Erythroblast (primary cell): Measurements from ENCODE around the gene TBRG1.

ENCODE experiments used
- DNase-seq, 2 experiments: peaks; one replicate each; lab custom pipeline; 2025; lab: John Stamatoyannopoulos, UW
- GATA1 ChIP-seq: IDR thresholded peaks from 2 replicates; pipeline ENCODE4 v1.6.1; 2011; ENCODE audit warnings: low read depth, mild to moderate bottlenecking, control low read depth, low read length, moderate library complexity
- POLR2A ChIP-seq: IDR thresholded peaks from 2 replicates; pipeline ENCODE4 v1.6.1; 2011; ENCODE audit warnings: mild to moderate bottlenecking, low read length

TBRG1 gene

DNA sequence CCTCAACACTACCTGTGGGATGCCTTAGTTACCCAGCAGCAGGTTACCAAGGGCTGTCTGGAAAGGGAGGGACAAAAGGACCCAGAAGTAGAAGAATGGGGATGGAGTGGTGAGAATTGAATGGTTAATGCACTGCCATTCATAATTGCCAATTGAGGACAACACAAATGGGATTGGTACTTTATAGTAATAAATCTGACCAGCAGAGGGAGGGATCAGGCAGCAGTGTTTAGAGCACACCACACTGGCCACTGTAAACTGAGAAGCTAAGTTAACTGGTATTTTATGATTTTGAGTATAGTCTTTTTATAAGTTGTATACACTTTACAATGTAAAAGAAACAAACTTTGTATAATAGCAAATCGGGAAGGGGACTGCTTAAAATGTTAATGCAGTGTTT is 10.7 kb downstream of the TBRG1 start:
- TF ChIP-seq POLR2A: no peak
- TF ChIP-seq GATA1: no peak
- DNase-seq: peak; percentile 10 to 22

DNA sequence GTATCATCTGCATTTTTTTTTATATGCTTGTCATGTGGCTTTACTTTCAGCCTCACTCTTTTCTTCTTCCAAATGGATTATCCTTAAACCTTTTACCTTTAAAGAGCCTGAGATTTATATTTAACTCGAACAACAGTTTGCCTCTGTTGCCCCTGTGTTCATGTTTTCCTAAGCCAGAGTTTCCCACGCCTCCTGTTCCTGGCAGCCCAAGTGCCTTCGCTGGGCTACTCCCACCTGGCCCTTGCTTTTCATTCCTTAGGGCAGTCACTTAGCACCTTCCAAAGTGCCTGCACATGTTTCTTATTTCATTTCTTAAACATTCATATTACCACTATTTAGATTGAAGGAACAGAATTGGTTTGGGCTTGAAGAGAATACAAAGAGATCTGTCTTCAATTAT is 13.3 kb downstream of the TBRG1 start:
- no peak for DNase-seq
- TF ChIP-seq GATA1: no peak
- no peak for TF ChIP-seq POLR2A

DNA sequence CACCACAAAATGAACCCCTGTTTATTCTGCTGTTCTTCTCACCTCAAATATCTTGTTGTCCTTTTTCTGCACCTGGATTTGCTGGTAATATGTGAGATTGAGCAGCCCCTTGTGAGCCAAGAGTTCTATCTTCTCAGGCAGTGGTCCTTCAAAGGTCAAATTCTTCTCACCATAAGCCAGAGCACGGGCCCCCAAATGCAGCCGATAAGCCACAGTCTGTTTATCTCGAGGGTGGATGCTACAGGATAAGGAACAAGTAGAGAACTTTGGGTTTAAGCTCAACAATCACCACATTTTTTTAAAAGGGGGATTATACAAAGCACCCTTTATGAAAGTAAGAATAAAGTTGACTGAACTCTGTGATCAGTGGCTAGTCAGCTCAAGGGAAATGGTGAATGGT is 15.8 kb downstream of the TBRG1 start:
- peak; percentile 51 to 86 for DNase-seq
- no peak for TF ChIP-seq POLR2A
- no peak for TF ChIP-seq GATA1

DNA sequence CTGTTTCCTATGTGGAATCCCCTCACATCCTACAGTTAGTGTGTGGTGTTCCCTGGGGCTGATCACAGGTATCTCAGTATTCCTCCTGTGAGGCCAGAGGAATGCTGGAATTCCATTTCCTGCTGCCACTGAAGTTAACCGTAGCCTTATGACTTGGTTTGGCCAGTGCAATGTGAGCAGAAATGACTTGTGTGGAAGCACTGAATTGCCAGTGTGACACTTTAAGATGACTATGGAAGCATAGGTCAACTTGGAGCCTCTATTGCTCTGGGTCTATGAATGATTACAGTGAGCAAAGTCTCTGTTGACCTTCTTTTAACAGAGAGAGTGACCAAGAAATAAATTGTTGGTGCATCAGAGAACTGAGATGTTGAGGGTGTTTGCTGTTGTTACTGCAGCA is 16.5 kb downstream of the TBRG1 start:
- no peak for TF ChIP-seq POLR2A
- no peak for TF ChIP-seq GATA1
- DNase-seq: no peak

DNA sequence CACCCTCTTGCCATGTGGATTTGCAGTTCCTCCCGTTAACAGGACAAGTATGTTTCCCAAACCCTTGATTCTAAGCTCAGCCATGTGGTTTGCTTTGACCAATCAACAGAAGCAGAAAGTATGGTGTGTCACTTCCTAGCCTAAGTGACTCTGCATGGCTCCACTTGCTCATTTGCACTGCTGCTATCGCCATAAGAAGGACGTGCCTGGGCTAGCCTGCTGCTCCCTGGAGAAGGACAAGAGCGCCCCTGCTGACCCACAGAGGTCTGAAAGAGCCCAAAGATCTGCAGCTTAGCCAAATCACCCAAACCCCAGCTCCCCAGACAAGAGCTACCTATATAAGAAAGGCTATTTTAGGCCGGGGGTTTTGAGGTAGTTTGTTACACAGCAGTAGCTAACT is 18.0 kb downstream of the TBRG1 start:
- TF ChIP-seq POLR2A (no peak), GATA1 (no peak)
- DNase-seq: peak; percentile 20 to 22

DNA sequence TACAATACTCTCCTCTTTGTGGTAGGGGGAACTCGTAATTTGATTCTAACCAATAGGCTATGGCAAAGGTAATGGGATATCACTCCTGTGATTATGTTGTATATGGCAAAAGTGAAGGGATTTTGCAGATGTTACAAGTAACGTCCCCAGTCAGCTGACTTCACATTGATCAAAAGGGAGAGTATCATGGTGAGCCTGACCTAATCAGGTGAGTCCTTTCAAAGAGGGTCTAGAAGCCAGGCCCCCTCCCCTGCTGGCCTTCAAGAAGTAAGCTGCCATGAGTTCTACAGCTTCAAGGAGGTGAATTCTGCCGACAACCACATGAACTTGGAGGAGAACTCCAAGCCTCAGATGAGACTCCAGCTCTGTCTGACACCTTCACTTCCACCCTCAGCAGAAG is 20.0 kb downstream of the TBRG1 start:
- DNase-seq: no peak
- TF ChIP-seq POLR2A: no peak

DNA sequence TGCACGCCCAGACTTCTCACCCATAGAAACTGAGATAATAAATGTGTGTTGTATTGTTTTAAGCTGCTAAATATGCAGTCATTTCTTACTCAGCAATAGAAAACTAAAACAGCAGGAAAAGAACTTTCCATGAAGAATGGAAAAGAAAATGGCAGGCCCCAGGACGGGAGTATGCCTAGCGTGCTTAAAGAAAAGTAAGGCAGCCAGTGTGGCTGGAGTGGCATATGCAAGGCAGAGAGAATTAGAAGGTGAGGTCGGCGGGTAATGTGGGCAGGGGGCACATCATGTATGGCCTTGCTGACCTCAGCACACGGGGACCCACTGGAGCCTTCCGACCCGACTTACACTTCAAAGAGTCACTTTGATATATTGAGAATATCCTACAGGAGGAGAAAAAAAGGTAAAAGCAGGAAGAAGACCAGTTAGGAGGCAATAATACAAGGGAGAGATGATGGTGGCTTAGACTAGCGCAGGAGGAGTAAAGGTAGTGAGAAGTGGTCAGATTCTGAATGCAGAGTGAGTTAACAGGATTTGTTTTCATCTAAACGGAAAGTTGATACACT is 20.5 kb downstream of the TBRG1 start:
- TF ChIP-seq POLR2A (no peak), GATA1 (no peak)
- DNase-seq: no peak

DNA sequence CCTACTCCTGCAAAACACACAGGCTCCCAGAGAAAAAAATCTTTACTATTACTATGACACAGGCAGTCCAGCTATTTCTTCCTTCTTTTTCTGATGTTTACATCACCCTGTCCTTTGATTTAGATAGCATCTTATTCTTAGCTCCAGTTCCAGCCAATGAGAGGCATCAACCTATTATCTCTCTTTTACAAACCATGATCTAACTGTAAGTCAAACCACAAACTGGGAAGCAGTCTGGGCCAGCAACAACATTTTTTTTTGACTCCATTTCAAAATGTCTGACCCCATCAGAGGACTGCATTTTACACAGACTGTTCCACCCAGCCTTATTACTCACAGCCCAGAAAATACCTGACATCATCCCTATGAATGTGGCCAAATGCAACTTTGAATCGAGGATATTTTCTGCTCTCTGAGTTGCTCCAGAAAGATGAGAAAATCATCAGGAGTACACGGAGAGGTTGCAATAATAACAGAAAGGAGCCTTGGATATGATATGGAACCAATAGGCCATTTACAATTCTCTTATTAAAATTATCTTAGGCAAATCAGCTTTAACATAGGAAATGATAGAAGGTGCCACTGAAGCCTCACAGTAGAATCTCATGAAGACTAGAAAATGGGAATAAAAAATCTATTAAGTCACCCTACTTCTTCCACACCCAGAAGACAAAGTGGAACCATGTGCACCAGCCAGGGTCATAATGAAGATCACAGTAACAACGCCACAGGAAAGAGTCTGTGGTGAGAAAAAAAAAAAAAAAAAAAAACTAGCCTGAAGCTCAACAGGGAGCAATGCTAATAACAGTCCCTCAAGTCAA is 21.2 kb downstream of the TBRG1 start:
- peak; percentile 57 to 73 for DNase-seq
- TF ChIP-seq POLR2A: peak; percentile 27
- no peak for TF ChIP-seq GATA1

DNA sequence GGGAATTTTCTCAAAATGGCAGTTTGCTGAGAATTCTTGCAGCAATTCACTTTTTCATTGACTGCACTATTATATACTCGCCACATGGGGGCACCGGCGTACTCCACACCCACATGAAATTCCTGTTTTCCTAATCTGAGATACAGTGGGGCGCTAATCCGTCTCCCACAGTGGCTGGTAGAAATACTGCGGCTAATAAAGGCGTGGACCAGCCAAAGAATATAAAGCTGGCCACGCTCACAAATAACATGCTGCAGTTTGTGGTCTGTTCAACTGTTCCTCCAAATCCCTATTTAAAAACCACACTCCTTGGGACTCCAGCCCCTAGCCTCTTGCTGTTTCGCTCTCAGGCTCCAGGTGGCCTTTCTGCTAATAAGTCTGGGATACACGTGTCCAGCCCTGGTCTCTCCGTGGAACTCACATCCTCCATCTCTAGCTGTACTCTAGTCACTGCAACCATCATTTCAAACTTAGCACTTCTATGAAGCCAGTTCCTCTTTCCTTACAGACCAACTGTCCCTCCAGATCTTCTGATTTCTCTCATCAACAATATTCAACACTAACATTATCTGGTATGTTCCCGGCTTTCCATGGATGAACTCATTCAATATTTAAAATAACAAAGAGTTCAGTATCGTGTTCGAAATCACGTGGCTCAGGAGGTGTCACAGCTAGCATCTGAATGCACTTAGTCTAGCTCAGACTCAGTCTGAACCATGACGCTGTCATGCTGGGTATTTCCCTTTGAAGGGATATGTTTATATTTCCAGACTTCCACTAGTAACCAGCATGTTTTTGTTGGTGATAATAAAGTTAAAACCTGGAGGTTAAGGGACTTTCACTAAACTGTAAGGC is 22.0 kb downstream of the TBRG1 start:
- peak; percentile 75 to 80 for DNase-seq
- no peak for TF ChIP-seq POLR2A
- TF ChIP-seq GATA1: no peak

DNA sequence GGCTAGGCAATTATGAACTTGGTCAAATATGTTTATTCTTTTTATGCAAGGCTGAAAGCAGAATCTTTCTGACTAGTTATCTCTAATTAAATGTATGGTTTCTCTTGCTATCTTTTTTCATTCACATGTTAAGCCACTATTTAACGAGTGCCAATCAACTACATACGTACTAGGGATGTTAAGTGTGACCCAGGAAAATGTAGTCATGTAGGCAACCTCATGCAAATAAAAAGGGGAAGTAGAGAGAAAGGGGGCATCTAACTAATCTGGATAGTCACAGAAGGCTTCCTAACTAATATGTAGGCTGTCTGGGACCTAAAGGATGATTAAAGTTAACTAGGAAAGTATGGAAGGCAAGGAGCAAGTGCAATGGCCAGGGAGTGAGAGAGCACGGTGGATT is 23.5 kb downstream of the TBRG1 start:
- DNase-seq: no peak
- TF ChIP-seq GATA1 (no peak), POLR2A (no peak)

DNA sequence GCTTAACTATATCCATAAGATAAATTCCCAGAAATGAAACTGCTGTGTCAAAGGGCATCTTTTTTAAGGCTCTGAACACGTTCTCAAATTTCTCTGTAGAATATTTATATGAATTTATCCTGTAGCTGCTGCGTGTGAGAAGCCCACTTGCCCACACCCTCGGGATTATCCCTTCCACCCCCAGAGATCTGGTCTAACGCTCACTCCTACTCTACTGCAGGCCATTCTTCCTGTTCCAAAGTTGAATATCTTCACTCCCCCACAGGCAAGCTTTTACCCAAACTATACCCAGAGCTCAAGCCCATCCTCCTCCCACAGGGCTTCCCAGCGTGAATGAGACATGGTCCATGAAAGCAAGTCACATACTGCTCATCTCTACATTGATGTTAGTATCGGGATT is 25.9 kb downstream of the TBRG1 start:
- no peak for TF ChIP-seq POLR2A
- no peak for TF ChIP-seq GATA1
- DNase-seq: no peak

DNA sequence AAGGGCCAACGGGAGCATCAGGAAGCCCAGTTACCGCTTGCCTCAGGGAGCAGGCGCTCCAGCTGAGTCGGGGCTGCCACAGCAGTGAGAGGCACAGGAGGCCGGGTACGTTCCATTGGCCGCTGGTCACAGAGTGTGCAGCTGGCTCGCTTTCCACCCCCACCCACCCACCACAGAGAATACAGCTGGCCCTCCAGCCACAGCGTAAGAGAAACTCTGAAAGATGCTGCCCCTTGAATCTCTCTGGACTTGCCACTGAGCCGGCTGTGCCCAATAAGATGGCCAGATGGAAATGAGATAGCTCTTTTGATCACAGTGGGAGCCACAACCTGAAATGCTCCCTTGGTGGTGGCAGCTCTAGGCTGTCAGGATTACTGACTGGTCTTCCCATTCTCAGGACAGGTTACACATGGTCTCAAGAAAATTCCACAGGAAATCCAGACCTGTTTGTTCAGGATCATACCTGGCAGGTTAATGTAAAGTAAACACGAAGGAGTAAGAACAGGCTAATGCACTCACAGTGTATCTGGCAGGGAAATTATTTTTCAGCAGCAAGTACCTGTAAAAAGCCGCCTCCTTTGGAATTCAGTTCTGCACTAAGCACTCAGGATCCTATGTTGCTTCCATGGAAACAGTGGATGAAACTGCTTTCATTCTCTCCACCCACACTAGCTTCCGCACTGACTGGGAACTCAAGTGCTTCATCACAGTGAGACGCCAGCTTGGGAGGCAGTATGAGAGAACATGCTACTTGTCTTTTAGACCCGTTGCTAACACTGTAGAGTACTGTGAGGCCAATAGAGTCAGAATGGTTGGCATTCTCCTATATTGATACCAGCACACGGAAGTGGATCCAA is 34.3 kb downstream of the TBRG1 start:
- TF ChIP-seq POLR2A (no peak), GATA1 (no peak)
- DNase-seq: no peak

DNA sequence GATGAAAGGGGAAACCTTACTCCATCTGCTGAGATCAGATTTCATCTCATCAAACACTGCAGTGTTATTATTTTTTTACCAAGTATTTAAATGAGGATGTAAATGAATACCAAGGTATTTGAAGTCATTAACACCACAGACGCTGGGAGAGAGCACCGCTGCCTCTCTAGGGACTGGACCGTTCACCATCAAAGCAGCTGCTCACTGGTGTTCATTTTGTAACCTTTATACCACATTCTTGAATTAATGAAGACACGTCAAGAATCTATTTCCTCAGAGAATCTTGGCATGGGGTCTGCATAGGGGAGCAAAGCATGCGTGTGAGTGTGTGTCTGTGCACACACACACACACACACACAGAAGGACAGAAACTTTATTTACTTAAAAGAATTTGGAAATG is 35.2 kb downstream of the TBRG1 start:
- TF ChIP-seq POLR2A: no peak
- no peak for TF ChIP-seq GATA1
- DNase-seq: no peak
